Lower leg skin (tissue), 3 donors: Measurements from ENCODE around the gene RAB11FIP3.

Experiments used
- CTCF ChIP-seq, 3 donors: fragments of 450-650 bp; IDR thresholded peaks; one replicate each; pipeline ENCODE4 v1.5.1; 2016; ENCODE audit warnings: antibody characterized with exemption in 3 of 3, mild to moderate bottlenecking in 3 of 3, moderate library complexity in 2 of 3
- POLR2A ChIP-seq, 2 donors: fragments of 450-650 bp; IDR thresholded peaks; one replicate each; pipeline ENCODE4 v1.6.1; 2016 to 2017; ENCODE audit warnings: antibody characterized with exemption in 2 of 2, mild to moderate bottlenecking in 1 of 2, moderate library complexity in 1 of 2

GRCh38 chr16:489606-490005, 64.2 kb downstream of the RAB11FIP3 start:
- TF ChIP-seq CTCF (IDR thresholded peaks at IDR 0.05) (no peak), POLR2A (IDR thresholded peaks at IDR 0.05) (no peak)
